Activated CD4-positive, alpha-beta memory T cell treated with anti-CD3 and anti-CD28 coated beads, Interleukin-2, amount 10 ng/mL, durations not matched to agents 7 days and 5 days (primary cell): Measurements from ENCODE around the gene B2M. TPM values are rescaled to one million over a fixed set of nuclear protein-coding genes. Genes with fewer than 3 reads are reported as not detected.
"Not testable (repeated sequence)": the region's sequence is repeated elsewhere in the genome, so short reads cannot be mapped to it uniquely, and the experiment has no call there.

ENCODE experiments used
- CTCF ChIA-PET: fragments of 350-600 bp; sonication (Branson Sonifier 250); formaldehyde crosslinking; loops from one replicate; lab custom pipeline; 2021; ENCODE audit warnings: antibody characterized with exemption, inconsistent platforms; lab: Charles Lee
- POLR2A ChIA-PET: fragments of 350-600 bp; sonication (Branson Sonifier 250); formaldehyde crosslinking; loops from one replicate; lab custom pipeline; 2021; ENCODE audit warnings: antibody characterized with exemption; lab: Charles Lee
- DNase-seq: peaks from one replicate; pipeline ENCODE4 v3.0.0-alpha.2; 2020
- H3K27ac Mint-ChIP-seq: one replicate; pipeline ENCODE4 v1.8.0; 2021; ENCODE audit warnings: mild to moderate bottlenecking, mixed read lengths
- H3K27me3 Mint-ChIP-seq: one replicate; pipeline ENCODE4 v1.8.0; 2021; ENCODE audit warnings: mixed read lengths
- H3K36me3 Mint-ChIP-seq: one replicate; pipeline ENCODE4 v1.8.0; 2021; ENCODE audit warnings: low read depth, mixed read lengths
- H3K4me1 Mint-ChIP-seq: one replicate; pipeline ENCODE4 v1.8.0; 2021; ENCODE audit warnings: mixed read lengths
- H3K4me3 Mint-ChIP-seq: one replicate; pipeline ENCODE4 v1.8.0; 2021; ENCODE audit warnings: mild to moderate bottlenecking, mixed read lengths
- H3K9me3 Mint-ChIP-seq: one replicate; pipeline ENCODE4 v1.8.0; 2021; ENCODE audit warnings: mixed read lengths
- total RNA-seq, 2 experiments: library from RNA; stranded (reverse); gene quantifications; one replicate each; pipeline ENCODE4 v1.2.3, GENCODE V29; 2021

B2M gene
- total RNA-seq, 2 experiments from 2014 or later: 9,723 to 9,975 TPM

- H3K27ac Mint-ChIP-seq, DNase-seq, H3K27me3 Mint-ChIP-seq, POLR2A ChIA-PET, CTCF ChIA-PET, H3K4me3 Mint-ChIP-seq: not testable (repeated sequence)
- Mint-ChIP-seq H3K36me3 (peaks cover 35% of the 10 kb centered on the region), H3K4me1 (peaks cover 14% of the 10 kb centered on the region), H3K9me3 (peaks cover 17% of the 10 kb centered on the region)
Observed at GRCh38 chr15:44743454-44743853, 32.1 kb downstream of the B2M start.

GRCh38 chr15:44753345-44753744, 42.0 kb downstream of the B2M start:
- H3K27ac Mint-ChIP-seq: no peak overlapping the region
- peaks cover 22% of the 10 kb centered on the region for H3K9me3 Mint-ChIP-seq
- POLR2A ChIA-PET: interaction anchor here (1.0 kb wide), 1 partner anchor 38 kb away, joined by 3 read pairs; no protein-coding TSS in a partner anchor
- H3K4me3 Mint-ChIP-seq: no peak overlapping the region
- H3K27me3 Mint-ChIP-seq: no peaks in the 10 kb centered on the region
- DNase-seq: no peak
- H3K4me1 Mint-ChIP-seq: peaks cover 25% of the 10 kb centered on the region
- H3K36me3 Mint-ChIP-seq: peaks cover 49% of the 10 kb centered on the region
- CTCF ChIA-PET: interaction anchor here (1.1 to 1.4 kb wide), 2 partner anchors 17 to 37 kb away, joined by 3 read pairs; partner anchors contain the start of gene TRIM69

DNA sequence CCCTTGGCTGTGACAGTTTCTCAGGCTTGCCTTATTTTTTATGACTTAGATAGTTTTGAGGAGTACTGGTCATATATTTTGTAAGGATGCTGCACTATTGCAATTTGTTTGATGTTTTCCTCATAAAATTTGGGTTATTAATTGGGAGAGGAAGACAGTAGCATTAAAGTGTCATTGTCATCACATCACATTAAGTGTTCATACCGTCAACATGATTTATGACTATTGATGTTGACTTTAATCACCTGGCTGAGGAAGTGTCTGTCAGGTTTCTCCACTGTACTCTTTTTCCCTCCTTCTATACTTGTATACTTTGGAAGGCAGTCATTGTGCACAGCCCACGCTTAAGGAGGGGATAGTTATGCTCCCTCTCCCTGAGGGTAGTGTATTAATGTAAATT, 51.9 kb downstream of the B2M start:
- Mint-ChIP-seq H3K27me3 (no peaks in the 10 kb centered on the region), H3K9me3 (no peaks in the 10 kb centered on the region)
- CTCF ChIA-PET: no interaction called here

DNA sequence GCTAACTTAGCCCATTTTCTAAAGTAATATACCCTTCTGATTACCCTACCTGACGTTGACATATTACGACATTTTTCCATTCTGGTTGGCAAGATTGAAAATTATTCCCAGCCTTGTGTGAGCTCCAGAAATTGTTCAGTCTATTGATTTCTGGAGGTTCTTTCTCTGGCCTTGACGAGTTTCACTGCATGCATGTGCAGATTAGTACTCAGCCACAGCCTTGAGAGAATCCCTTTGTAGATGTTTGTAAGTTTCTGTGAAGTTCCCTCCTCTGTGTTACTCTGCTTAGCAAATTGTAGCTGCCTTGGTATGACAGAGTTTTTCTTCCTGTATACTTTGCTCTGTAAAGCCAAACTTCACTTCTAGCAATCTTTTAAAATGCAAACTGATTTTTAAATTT, 52.5 kb downstream of the B2M start:
- no peak overlapping the region for H3K4me3 Mint-ChIP-seq
- ChIA-PET POLR2A (no interaction called here), CTCF (interaction anchor here (1.6 kb wide), 1 partner anchor 26 kb away, joined by 6 read pairs; no protein-coding TSS in a partner anchor)

More for the DNA sequence above, 51.9 kb downstream of the B2M start:
- Mint-ChIP-seq H3K4me1 (no peaks in the 10 kb centered on the region), H3K4me3 (no peak overlapping the region), H3K36me3 (peaks cover 46% of the 10 kb centered on the region), H3K27ac (no peak overlapping the region)
- POLR2A ChIA-PET: no interaction called here
- no peak for DNase-seq

GRCh38 chr15:44765036-44765435, 53.7 kb downstream of the B2M start:
- CTCF ChIA-PET: interaction anchor here (1.6 kb wide), 1 partner anchor 27 kb away, joined by 6 read pairs; no protein-coding TSS in a partner anchor

More for the DNA sequence above, 52.5 kb downstream of the B2M start:
- H3K27me3 Mint-ChIP-seq: no peaks in the 10 kb centered on the region
- no peak overlapping the region for H3K27ac Mint-ChIP-seq
- H3K9me3 Mint-ChIP-seq: peaks cover 2% of the 10 kb centered on the region
- H3K4me1 Mint-ChIP-seq: no peaks in the 10 kb centered on the region
- peaks cover 48% of the 10 kb centered on the region for H3K36me3 Mint-ChIP-seq
- no peak for DNase-seq

More at GRCh38 chr15:44765036-44765435, 53.7 kb downstream of the B2M start:
- no peak overlapping the region for H3K4me3 Mint-ChIP-seq
- POLR2A ChIA-PET: no interaction called here
- H3K27ac Mint-ChIP-seq: no peak overlapping the region
- peaks cover 46% of the 10 kb centered on the region for H3K36me3 Mint-ChIP-seq
- no peaks in the 10 kb centered on the region for H3K27me3 Mint-ChIP-seq
- H3K9me3 Mint-ChIP-seq: peaks cover 4% of the 10 kb centered on the region
- DNase-seq: no peak
- no peaks in the 10 kb centered on the region for H3K4me1 Mint-ChIP-seq

Other genes with a start within 250 kb of the B2M start
- gene EIF3J, start 174.4 kb upstream of the B2M start, total RNA-seq: 10 to 100 TPM; 70.6 to 87.8 TPM
- 10 to 100 TPM; 76.9 to 84.4 TPM for gene SPG11, start 47.9 kb upstream of the B2M start, total RNA-seq
- 10 to 100 TPM; 36.3 to 36.8 TPM for gene PATL2, start 194 bp upstream of the B2M start, total RNA-seq
- gene TRIM69, start 25.0 kb downstream of the B2M start, total RNA-seq: 10 to 100 TPM; 83.4 to 88.2 TPM
- gene TERB2, start 245.2 kb downstream of the B2M start, total RNA-seq: not detected